Loucy (cell line): ENCODE data around the gene HOXC12.

Experiments used
- H2AFZ ChIP-seq: fragments of 200-600 bp; sonication (generic); 2 replicates; pipeline ENCODE4 v1.6.0; 2016; ENCODE audit warnings: antibody characterized with exemption, mild to moderate bottlenecking, low read length, moderate library complexity
- H3F3A ChIP-seq: fragments of 200-600 bp; 2 replicates; pipeline ENCODE4 v1.6.0; 2016; ENCODE audit warnings: antibody characterized with exemption, low read depth, mild to moderate bottlenecking
- H3K27me3 ChIP-seq: fragments of 200-600 bp; sonication (generic); 2 replicates; pipeline ENCODE4 v1.6.1; 2014; ENCODE audit warnings: low read length, mild to moderate bottlenecking; ENCODE audit not compliant: insufficient read depth, poor library complexity, severe bottlenecking
- H3K36me3 ChIP-seq: fragments of 200-600 bp; sonication (generic); 2 replicates; pipeline ENCODE4 v1.6.1; 2016; ENCODE audit warnings: low read length; ENCODE audit not compliant: insufficient read depth
- H3K4me1 ChIP-seq: fragments of 200-600 bp; sonication (generic); 2 replicates; pipeline ENCODE4 v1.5.1; 2014; ENCODE audit warnings: low read length, mild to moderate bottlenecking; ENCODE audit not compliant: insufficient read depth, poor library complexity, severe bottlenecking
- H3K4me2 ChIP-seq: fragments of 200-600 bp; sonication (generic); 2 replicates; pipeline ENCODE4 v1.6.0; 2014; ENCODE audit warnings: antibody characterized with exemption, low read length, low read depth, mild to moderate bottlenecking; ENCODE audit not compliant: poor library complexity, severe bottlenecking
- H3K4me3 ChIP-seq: fragments of 200-600 bp; sonication (generic); 2 replicates; pipeline ENCODE4 v1.5.1; 2014; ENCODE audit warnings: low read length, mild to moderate bottlenecking, mixed read lengths; ENCODE audit not compliant: poor library complexity, severe bottlenecking
- H3K79me2 ChIP-seq: fragments of 200-600 bp; sonication (generic); 2 replicates; pipeline ENCODE4 v1.6.1; 2014; ENCODE audit warnings: low read length; ENCODE audit not compliant: insufficient read depth
- H3K9ac ChIP-seq: fragments of 200-600 bp; sonication (generic); 2 replicates; pipeline ENCODE4 v1.6.0; 2014; ENCODE audit warnings: mild to moderate bottlenecking, low read depth, low read length, moderate library complexity; ENCODE audit not compliant: poor library complexity, severe bottlenecking
- H3K9me2 ChIP-seq: fragments of 200-600 bp; sonication (generic); replicated peaks from 2 replicates; pipeline ENCODE4 v1.6.1; 2016; ENCODE audit warnings: low read depth, low read length, mixed read lengths
- H3K9me3 ChIP-seq: fragments of 200-600 bp; sonication (generic); 2 replicates; pipeline ENCODE4 v1.6.1; 2014; ENCODE audit warnings: mild to moderate bottlenecking, antibody characterized with exemption, low read length, low read depth; ENCODE audit not compliant: insufficient read depth
- H4K20me1 ChIP-seq: fragments of 200-600 bp; sonication (generic); 2 replicates; pipeline ENCODE4 v1.6.0; 2014; ENCODE audit warnings: antibody characterized with exemption, low read length, mild to moderate bottlenecking; ENCODE audit not compliant: insufficient read depth, poor library complexity, severe bottlenecking
- CTCF ChIP-seq: fragments of 200-600 bp; sonication (generic); conservative IDR thresholded peaks from 2 replicates; pipeline ENCODE4 v1.5.1; 2014; ENCODE audit warnings: mild to moderate bottlenecking, antibody characterized with exemption, low read length
- EZH2phosphoT487 ChIP-seq: fragments of 200-600 bp; IDR thresholded peaks from 2 replicates; pipeline ENCODE4 v1.6.1; 2018; ENCODE audit warnings: antibody characterized with exemption, mild to moderate bottlenecking, moderate library complexity, borderline replicate concordance

HOXC12 gene

GRCh38 chr12:53947743-53948142 lies 7.0 kb upstream of the HOXC12 start:
- Histone ChIP-seq H4K20me1 (no peaks in the 10 kb centered on the region), H3K9me2 (no peaks in the 10 kb centered on the region), H3K36me3 (no peaks in the 10 kb centered on the region), H3K4me2 (no peak overlapping the region), H3K9me3 (no peaks in the 10 kb centered on the region), H3K4me3 (no peak overlapping the region), H3F3A (no peaks in the 10 kb centered on the region), H2AFZ (no peak overlapping the region), H3K9ac (no peak overlapping the region), H3K79me2 (no peaks in the 10 kb centered on the region), H3K27me3 (no peaks in the 10 kb centered on the region), H3K4me1 (no peaks in the 10 kb centered on the region)
- TF ChIP-seq CTCF (no peak), EZH2phosphoT487 (no peak)

DNA sequence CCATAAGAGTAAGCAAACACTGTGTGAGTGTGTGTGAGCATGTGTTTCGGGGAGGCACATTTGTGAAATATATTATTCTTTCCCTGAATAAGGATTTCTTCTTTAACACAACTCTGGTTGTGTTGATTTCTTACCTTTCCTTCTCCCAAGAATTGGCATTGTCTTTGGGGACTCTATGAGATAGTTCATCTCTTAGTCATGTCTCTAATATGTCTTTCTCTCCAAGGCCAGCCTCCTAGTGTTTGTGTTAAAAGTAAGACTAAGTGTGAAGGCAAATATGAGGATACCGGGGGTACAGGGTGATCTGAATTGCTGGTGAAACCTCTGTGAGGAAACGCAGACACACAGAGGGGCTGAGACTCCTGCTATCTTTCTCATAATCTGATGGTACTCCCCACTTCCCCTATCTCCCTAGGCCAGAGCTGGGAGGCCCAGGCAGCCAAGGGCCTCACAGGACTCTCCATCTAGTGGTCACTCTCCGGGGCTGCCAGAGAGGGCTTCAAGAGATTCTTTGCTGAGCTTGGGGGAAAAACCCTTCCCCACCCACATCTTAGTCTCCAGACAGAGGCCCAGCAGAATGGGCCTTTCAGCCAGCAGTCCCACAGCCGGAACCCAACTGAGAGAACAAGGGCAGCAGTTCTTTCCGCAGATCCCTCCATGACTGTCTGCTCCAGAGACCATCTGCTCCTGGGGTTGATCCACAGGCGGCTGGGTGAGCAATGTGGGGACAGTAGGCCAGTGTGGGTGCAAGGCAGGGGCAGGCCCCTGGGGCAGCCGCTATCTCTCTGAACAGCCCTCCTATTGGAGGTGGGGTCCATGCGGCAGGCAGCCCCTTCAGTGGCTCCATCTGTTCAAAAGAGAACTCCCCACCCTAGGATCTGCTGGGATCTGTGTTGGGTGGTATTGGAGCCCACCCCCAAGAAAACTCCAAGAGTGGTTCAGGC lies 5.8 kb upstream of the HOXC12 start:
- H4K20me1 ChIP-seq, result no peaks in the 10 kb centered on the region
- H3K36me3 ChIP-seq, result no peaks in the 10 kb centered on the region
- no peak overlapping the region for H2AFZ ChIP-seq
- H3K9ac ChIP-seq, result no peak overlapping the region
- H3K9me2 ChIP-seq, result no peaks in the 10 kb centered on the region
- H3K4me2 ChIP-seq, result no peak overlapping the region
- H3F3A ChIP-seq, result no peaks in the 10 kb centered on the region
- no peak overlapping the region for H3K4me3 ChIP-seq
- H3K79me2 ChIP-seq, result no peaks in the 10 kb centered on the region
- no peak; the same call in 1 of the 2 replicates for TF ChIP-seq CTCF
- H3K4me1 ChIP-seq, result no peaks in the 10 kb centered on the region
- no peaks in the 10 kb centered on the region for H3K27me3 ChIP-seq
- no peaks in the 10 kb centered on the region for H3K9me3 ChIP-seq

DNA sequence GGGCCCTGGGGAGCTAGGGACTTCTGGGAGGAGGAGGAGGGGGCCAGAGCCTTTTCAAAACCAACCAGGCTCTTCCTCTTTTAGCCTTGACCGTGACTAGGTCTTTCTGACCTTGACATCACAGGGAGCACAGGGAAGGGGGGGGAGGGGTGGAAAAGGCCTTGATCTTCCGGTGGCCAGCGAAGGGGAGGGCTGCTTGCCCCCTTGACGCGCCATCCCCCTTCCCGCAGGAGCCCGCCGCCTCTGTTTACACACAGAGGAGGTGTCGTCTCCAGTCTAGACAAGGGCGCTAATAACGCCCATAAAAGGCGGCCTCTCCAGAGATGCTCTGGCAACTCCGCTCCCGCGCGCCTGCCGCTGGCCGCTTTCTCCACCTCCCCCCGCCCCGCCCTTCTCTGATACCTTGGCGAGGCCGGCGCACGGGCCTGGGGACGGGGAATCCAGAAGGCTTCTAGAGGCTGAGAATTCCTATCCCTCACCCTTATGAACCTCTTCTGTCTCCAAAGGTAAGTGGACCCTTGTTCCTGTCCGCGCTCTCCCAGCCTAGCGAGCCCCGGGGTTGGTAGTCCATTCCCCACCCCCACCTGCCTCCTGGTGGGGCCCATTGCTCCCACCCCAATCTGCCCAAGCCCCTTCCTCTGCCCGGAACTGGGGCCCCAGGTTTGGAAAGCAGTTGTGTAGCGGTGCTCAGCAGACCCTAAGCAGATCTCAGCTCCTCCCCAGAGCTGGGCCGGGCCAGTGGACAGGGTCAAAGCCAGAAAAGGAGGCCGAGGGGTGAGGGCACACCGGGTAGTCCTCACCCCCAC lies 4.9 kb upstream of the HOXC12 start:
- no peaks in the 10 kb centered on the region for H4K20me1 ChIP-seq
- no peak overlapping the region for H3K4me2 ChIP-seq
- H2AFZ ChIP-seq, result no peak overlapping the region

More for the DNA sequence above, 4.9 kb upstream of the HOXC12 start:
- no peak overlapping the region for H3K9ac ChIP-seq
- no peaks in the 10 kb centered on the region for H3K27me3 ChIP-seq
- no peak for TF ChIP-seq EZH2phosphoT487
- TF ChIP-seq CTCF, result no peak
- no peaks in the 10 kb centered on the region for H3F3A ChIP-seq
- no peaks in the 10 kb centered on the region for H3K36me3 ChIP-seq
- H3K4me1 ChIP-seq, result no peaks in the 10 kb centered on the region
- H3K79me2 ChIP-seq, result no peaks in the 10 kb centered on the region
- H3K9me3 ChIP-seq, result no peaks in the 10 kb centered on the region
- H3K4me3 ChIP-seq, result no peak overlapping the region
- H3K9me2 ChIP-seq, result no peaks in the 10 kb centered on the region
